Skin epidermis (tissue), 12 donors: ENCODE measurements around the gene SPACA6.
A peak's percentile ranks its signal among the peaks of the same experiment; 100 is the strongest.

Experiments used
- H3K27ac ChIP-seq, 21 experiments: fragments of 200-600 bp; sonication (generic) in 11 of 21; one replicate each; pipeline ENCODE4 v1.5.0; 2020; ENCODE audit warnings: mild to moderate bottlenecking in 3 of 21, inconsistent platforms in 2 of 21, moderate library complexity in 2 of 21
- H3K4me3 ChIP-seq, 7 experiments: fragments of 200-600 bp; sonication (generic) in 2 of 7; one replicate each; pipeline ENCODE4 v1.5.0; 2020; ENCODE audit warnings: inconsistent platforms in 2 of 7, mild to moderate bottlenecking in 2 of 7, moderate library complexity in 1 of 7

SPACA6 gene

DNA sequence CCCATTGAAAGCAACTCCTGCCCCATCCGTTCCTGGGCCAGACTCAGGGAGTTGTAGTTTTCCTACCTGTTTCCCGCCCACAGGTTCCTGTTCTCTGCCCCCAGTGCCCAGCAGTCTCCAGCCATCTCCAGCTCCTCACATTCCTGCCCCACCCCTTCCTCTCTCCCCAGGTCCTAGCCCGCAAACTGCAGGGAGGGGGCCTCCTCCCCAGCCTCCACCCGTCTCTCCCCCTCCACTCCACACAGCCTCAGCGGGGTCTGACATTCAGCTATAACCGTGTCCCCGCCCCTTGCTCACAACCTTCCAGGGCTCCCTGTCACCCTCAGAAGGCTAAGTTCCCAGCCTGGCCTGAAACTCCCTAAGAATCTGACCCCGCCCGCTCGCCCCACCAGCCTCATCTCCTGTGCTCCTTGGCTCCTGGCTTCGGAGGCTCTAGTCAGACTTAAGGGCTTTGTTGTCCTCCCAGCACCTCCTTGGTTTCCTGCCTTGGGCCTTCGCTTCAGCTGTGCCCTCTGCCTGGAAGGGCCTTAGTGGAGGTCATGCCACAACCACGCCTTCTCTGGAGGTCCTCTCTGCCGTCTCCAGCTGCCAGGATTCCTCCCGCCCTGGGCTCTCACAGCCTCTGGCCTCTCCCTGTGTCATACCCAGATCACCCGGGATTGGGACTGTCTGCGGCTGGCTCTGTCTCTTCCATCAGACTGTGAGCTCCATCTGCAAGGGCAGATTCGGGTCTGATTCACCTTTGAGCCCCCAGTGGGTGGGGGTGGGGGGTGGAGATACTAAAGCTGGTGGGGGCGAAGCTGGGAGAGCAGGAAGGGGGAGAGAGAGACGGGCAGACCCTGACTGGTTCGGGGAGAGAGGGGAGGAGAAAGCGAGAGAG lies 5.1 kb upstream of the SPACA6 start:
- peak overlapping the region; percentile 51 to 71 (median 65) for H3K4me3 ChIP-seq
- H3K27ac ChIP-seq: peak overlapping the region in 20 of 21 experiments; percentile 53 to 99 (median 93)

DNA sequence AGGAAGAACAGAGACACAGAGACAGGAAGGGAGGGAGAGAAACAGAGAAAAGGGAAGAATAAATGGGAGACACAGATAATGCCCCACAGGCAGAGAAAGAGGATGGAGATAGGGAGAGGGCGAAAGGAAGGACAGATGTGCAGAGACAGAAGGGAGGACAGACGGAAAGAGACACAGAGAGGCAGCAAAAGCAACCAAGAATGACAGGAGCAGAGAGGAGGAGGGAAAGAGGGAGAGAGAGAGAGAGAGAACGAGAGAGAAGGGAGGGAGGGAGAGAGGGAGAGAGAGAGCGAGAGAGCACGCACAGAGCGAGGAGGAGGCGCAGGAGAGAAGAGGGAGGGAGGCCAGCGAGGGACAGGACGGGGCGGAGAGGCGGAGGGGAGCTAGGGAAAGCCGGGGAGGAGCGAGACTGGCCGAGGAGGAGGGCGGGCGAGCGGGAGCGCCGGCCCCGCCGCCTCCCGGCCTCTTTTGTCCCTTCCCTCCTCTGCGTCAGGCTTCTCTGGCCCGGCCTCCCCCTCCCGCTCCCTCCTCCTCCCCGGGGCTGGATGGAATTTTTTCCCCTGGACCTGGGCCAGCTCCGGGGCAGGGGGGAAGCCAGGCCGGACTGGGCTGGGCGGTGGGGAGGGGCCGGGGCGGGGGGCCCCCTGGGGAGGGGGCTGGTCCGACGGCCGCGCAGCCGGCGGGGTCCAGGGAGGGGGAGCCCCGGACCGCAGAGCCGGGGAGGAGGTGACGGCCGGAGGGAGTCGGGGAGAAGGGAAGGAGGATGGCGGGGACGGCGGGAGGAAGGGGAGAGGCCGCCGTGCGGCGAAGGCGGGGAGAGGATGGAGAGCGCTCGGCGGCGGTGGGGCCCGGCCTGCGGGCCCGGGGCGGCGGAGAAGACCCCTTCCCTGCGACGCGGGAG lies 4.2 kb upstream of the SPACA6 start:
- peak overlapping the region; percentile 51 to 71 (median 65) for H3K4me3 ChIP-seq
- H3K27ac ChIP-seq: peak overlapping the region; percentile 68 to 99 (median 93)

DNA sequence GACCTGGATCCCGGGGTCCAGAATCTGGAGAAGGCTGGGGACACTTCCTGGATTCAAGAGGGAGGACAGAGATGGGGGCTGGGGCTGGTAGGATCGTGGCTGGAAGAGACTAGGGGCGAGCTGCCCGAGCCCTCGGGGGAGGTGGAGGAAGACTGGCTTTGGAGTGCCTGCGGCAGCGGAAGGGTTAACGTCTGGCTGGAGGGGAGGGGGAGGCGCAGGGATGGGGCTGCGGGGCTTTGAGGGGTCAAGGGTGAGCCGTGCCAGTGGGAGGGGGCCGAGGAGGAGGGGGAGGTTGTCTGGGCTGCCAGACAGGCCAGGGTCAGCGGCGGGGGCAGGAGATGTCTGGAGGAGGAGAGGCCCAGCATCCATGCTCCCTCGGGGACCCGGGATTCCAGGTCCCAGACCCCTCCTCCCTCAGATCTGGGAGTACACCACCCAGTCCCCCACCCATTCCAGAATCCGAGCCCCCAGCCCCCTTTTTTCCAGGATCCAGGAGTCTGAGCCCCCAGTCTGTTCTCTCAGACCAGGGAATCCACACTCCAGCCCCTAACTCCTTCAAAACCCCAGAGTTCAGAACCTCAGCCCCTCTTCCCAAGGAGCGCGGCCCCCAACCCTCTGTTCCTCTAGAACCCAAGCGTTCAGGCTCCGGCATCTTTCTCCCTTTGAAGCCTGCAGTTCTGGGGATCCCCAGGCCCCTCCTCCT lies 3.2 kb upstream of the SPACA6 start:
- H3K27ac ChIP-seq: peak overlapping the region; percentile 68 to 99 (median 93)
- H3K4me3 ChIP-seq: peak overlapping the region; percentile 51 to 71 (median 65)

- peak overlapping the region; percentile 51 to 71 (median 65) for H3K4me3 ChIP-seq
- H3K27ac ChIP-seq: peak overlapping the region; percentile 68 to 99 (median 93)
These were observed 2.6 kb upstream of the SPACA6 start for GRCh38 chr19:51690454-51691073.

- Histone ChIP-seq H3K27ac (peak overlapping the region; percentile 68 to 99 (median 93)), H3K4me3 (peak overlapping the region; percentile 51 to 71 (median 65))
These were observed 2.0 kb upstream of the SPACA6 start for GRCh38 chr19:51691074-51691583.

DNA sequence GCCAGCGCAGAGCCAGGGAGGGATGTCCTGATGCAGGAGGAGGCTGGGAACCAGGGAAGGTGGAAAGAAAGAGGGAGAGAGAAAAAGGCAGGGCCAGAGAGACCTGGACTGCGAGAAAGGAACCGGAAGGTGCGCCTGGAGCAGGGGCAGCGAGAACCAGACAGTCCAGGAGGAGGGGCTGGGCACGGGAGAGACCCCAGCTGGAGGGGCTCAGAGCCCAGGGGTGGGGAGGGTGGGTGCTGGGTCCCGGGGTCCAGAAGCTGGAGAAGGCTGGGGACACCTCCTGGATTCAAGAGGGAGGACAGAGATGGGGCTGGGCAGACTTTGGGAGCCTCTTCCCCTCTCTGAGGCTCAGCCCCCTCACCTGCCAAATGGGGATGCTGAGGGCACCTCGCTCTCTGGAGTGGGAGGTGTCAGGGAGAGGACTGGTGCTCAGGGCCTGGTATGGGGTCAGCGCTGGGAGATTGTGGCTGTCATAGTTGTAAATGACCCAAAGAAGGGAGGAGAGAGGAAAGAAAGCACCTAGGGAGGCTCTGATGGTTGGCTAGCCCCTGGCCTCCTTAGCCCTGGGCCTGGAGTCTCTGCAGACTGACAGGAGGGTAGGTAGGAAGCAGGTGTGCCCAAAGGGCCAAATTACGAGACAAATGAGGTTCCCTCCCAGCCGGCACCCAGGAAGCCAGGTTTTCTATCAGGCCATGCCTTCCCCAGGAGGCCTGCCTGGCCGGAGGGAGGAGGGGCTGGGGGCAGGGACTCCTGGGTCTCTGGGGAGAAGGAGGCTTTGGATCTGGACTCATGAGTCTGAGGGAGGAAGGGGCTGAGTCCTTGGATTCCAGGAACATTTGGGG lies 1.3 kb upstream of the SPACA6 start:
- H3K27ac ChIP-seq: peak overlapping the region in 14 of 21 experiments; percentile 35 to 99 (median 95)

DNA sequence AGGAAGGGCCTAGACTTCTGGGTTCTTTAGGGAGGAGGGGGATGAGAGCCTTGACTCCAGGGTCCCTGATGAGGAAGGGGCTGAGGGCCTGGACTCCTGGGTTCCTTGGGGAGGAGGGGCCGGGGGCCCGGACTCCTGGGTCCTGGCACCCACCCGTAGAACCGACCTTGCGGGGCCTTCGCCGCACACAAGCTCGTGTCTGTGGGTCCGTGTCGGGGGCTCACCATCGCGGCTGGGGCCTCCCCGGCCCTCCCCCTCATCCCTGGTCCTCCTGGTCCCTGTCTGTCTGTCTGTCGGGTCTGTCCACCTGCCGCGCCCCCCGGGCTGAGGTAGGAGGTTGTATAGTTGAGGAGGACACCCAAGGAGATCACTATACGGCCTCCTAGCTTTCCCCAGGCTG lies 662 bp upstream of the SPACA6 start:
- peak overlapping the region in 8 of 21 experiments; percentile 35 to 99 (median 96) for H3K27ac ChIP-seq
- no peak overlapping the region for H3K4me3 ChIP-seq

More for the DNA sequence above, 1.3 kb upstream of the SPACA6 start:
- H3K4me3 ChIP-seq: peak overlapping the region in 5 of 7 experiments; percentile 51 to 66 (median 65)

GRCh38 chr19:51693819-51694218 lies 689 bp downstream of the SPACA6 start:
- peak overlapping the region in 2 of 21 experiments; percentile 96 to 99 for H3K27ac ChIP-seq
- H3K4me3 ChIP-seq: no peak overlapping the region

- Histone ChIP-seq H3K4me3 (no peak overlapping the region), H3K27ac (no peak overlapping the region)
These were observed 1.4 kb downstream of the SPACA6 start for GRCh38 chr19:51694318-51695085.

DNA sequence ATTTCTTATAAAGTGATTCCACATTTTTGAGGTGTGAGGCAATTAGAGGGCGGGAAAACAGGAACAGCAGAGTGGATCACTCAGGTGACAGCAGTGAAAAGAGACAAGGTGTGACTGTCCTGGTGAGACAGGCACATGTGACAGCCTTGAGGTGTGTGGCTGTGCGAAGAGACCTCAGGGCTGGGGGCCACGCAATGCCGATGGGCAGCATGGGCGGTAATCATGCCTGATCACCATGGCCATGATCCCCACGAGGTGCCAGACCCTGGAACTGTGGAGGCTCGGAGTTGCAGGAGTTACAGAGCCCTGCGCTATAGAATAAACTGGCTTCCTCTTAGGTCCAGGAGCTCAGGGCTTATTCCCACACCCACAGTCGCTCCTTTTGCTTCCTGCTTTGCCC lies 2.0 kb downstream of the SPACA6 start:
- no peak overlapping the region for H3K27ac ChIP-seq
- H3K4me3 ChIP-seq: no peak overlapping the region

DNA sequence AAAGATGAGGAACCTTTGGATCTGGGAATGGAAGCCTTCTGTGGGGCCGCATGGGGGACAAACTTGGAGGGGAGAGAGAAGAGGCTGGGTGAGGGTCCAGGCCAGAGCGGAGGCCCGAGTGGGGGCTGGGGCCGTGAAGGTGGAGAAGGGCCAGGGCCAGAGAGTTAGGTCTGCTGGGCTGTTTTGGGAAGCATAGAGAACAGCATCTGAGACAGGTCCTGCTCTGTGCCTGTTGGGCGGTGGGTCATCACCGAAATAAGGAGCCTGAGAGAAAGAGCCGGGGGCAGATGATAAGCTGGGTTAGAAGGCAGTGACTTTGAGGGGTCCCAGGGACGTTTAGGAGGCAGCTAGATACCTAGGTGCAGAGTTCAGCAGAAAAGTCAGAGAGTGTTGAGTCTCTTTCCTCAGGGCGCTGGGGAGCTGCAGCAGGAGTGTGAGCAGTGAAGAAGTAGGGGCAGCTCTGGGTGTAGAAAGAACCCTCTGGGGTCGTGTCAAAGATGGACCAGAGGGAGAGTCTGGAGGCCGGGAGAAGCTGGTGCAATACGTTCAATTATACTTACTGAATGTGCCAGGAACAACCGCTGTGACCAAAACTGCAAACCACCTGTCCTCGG lies 2.7 kb downstream of the SPACA6 start:
- H3K27ac ChIP-seq: no peak overlapping the region
- H3K4me3 ChIP-seq: no peak overlapping the region

- Histone ChIP-seq H3K4me3 (no peak overlapping the region), H3K27ac (no peak overlapping the region)
These were observed 3.5 kb downstream of the SPACA6 start for GRCh38 chr19:51696606-51697005.

- H3K27ac ChIP-seq: no peak overlapping the region
- no peak overlapping the region for H3K4me3 ChIP-seq
These were observed 4.1 kb downstream of the SPACA6 start for GRCh38 chr19:51697169-51697776.

- Histone ChIP-seq H3K27ac (no peak overlapping the region), H3K4me3 (no peak overlapping the region)
These were observed 5.2 kb downstream of the SPACA6 start for GRCh38 chr19:51698296-51698695.

GRCh38 chr19:51699170-51699569 lies 6.0 kb downstream of the SPACA6 start:
- Histone ChIP-seq H3K4me3 (no peak overlapping the region), H3K27ac (no peak overlapping the region)

- Histone ChIP-seq H3K4me3 (no peak overlapping the region), H3K27ac (peak overlapping the region in 7 of 21 experiments; percentile 94 to 99 (median 96))
These were observed 8.5 kb downstream of the SPACA6 start for GRCh38 chr19:51701468-51702100.
